Skeletal muscle satellite cell (primary cell): ENCODE data around the gene L1CAM.

ENCODE experiments used
- H3K27me3 ChIP-seq: 2 replicates; pipeline ENCODE4 v1.7.0; 2013; ENCODE audit warnings: low read length; ENCODE audit not compliant: control insufficient read depth, insufficient read depth
- H3K36me3 ChIP-seq: 2 replicates; pipeline ENCODE4 v1.7.0; 2013; ENCODE audit warnings: mild to moderate bottlenecking, control low read depth, low read length; ENCODE audit not compliant: insufficient read depth
- H3K4me1 ChIP-seq: 2 replicates; pipeline ENCODE4 v1.7.0; 2013; ENCODE audit warnings: low read length; ENCODE audit not compliant: control insufficient read depth, insufficient read depth
- H3K4me2 ChIP-seq: 2 replicates; pipeline ENCODE4 v1.7.0; 2013; ENCODE audit warnings: mild to moderate bottlenecking, low read length
- H3K4me3 ChIP-seq: 2 replicates; pipeline ENCODE4 v1.7.0; 2013; ENCODE audit warnings: low read length
- H3K9ac ChIP-seq: 2 replicates; pipeline ENCODE4 v1.7.0; 2013; ENCODE audit warnings: mild to moderate bottlenecking, low read depth, low read length, moderate library complexity
- H3K9me3 ChIP-seq: replicated peaks from 2 replicates; pipeline ENCODE4 v1.7.0; 2013; ENCODE audit warnings: mild to moderate bottlenecking, control low read depth, low read length

L1CAM gene

DNA sequence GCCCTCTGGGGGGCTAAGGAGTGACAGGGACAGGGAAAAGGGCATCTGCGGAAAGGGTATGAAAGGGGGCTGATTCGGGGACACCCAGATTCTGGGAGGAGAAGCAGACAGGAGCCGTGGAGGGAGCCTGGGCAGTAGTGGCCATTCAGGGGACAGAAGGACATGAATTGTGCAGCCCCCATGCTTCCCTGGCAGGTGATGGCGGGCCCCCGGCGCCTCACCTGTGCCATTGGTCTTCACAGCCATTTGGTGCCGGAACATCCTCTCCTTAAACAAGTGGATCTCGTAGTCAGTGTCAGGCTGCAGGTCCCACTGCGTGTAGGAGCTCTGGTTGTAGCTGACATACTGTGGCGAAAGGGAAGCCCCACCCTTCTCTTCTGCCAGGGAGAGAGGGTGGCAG lies 21.9 kb downstream of the L1CAM start:
- H3K4me2 ChIP-seq, result no peak overlapping the region
- H3K27me3 ChIP-seq, result peaks cover 11% of the 10 kb centered on the region
- H3K9ac ChIP-seq, result no peak overlapping the region
- no peaks in the 10 kb centered on the region for H3K9me3 ChIP-seq
- no peaks in the 10 kb centered on the region for H3K4me1 ChIP-seq
- no peak overlapping the region for H3K4me3 ChIP-seq
- no peaks in the 10 kb centered on the region for H3K36me3 ChIP-seq

- no peak overlapping the region for H3K9ac ChIP-seq
These were observed 22.6 kb downstream of the L1CAM start for GRCh38 chrX:153863251-153863991.

GRCh38 chrX:153862369-153863250 lies 23.4 kb downstream of the L1CAM start:
- H3K9me3 ChIP-seq, result no peaks in the 10 kb centered on the region
- H3K9ac ChIP-seq, result no peak overlapping the region
- H3K36me3 ChIP-seq, result no peaks in the 10 kb centered on the region
- H3K4me3 ChIP-seq, result no peak overlapping the region
- H3K27me3 ChIP-seq, result peaks cover 11% of the 10 kb centered on the region
- H3K4me1 ChIP-seq, result no peaks in the 10 kb centered on the region
- no peak overlapping the region for H3K4me2 ChIP-seq

More at GRCh38 chrX:153863251-153863991, 22.6 kb downstream of the L1CAM start:
- H3K27me3 ChIP-seq, result peaks cover 9% of the 10 kb centered on the region
- H3K9me3 ChIP-seq, result no peaks in the 10 kb centered on the region
- H3K4me3 ChIP-seq, result no peak overlapping the region
- no peaks in the 10 kb centered on the region for H3K4me1 ChIP-seq
- H3K4me2 ChIP-seq, result no peak overlapping the region
- H3K36me3 ChIP-seq, result no peaks in the 10 kb centered on the region

- H3K9ac ChIP-seq, result no peak overlapping the region
- no peaks in the 10 kb centered on the region for H3K4me1 ChIP-seq
- H3K9me3 ChIP-seq, result no peaks in the 10 kb centered on the region
- no peak overlapping the region for H3K4me2 ChIP-seq
- H3K36me3 ChIP-seq, result no peaks in the 10 kb centered on the region
- peaks cover 11% of the 10 kb centered on the region for H3K27me3 ChIP-seq
- H3K4me3 ChIP-seq, result no peak overlapping the region
These were observed 24.2 kb downstream of the L1CAM start for GRCh38 chrX:153861733-153862310.

DNA sequence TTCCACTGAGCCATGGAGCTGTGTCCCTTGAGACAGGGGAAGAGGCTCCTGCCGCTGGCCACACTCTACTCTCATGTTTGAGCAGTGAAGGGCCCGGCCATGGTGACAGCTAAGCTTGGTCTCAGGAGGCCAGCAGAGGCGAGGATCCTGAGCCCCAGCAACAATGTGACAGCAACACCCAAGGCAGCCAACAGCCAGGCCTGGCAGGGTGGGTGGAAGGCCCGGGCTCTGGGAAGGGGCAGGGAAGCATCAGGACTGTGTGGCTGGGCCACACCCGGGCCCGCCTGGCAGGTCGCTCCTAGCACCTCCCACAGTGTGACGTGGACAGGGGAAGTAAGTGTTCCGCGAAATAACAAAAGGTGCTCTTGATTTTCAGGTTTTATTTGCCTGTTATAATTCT lies 24.8 kb downstream of the L1CAM start:
- Histone ChIP-seq H3K9ac (no peak overlapping the region), H3K4me1 (no peaks in the 10 kb centered on the region), H3K4me2 (no peak overlapping the region), H3K4me3 (no peak overlapping the region), H3K27me3 (peaks cover 11% of the 10 kb centered on the region), H3K9me3 (no peaks in the 10 kb centered on the region), H3K36me3 (no peaks in the 10 kb centered on the region)

- Histone ChIP-seq H3K9me3 (no peaks in the 10 kb centered on the region), H3K36me3 (no peaks in the 10 kb centered on the region), H3K4me3 (no peak overlapping the region), H3K4me1 (no peaks in the 10 kb centered on the region), H3K9ac (no peak overlapping the region), H3K27me3 (peaks cover 24% of the 10 kb centered on the region), H3K4me2 (no peak overlapping the region)
These were observed 28.5 kb downstream of the L1CAM start for GRCh38 chrX:153857348-153857903.

- Histone ChIP-seq H3K27me3 (peaks cover 32% of the 10 kb centered on the region), H3K4me1 (no peaks in the 10 kb centered on the region), H3K4me3 (no peak overlapping the region)
These were observed 31.3 kb downstream of the L1CAM start for GRCh38 chrX:153854702-153855101.

DNA sequence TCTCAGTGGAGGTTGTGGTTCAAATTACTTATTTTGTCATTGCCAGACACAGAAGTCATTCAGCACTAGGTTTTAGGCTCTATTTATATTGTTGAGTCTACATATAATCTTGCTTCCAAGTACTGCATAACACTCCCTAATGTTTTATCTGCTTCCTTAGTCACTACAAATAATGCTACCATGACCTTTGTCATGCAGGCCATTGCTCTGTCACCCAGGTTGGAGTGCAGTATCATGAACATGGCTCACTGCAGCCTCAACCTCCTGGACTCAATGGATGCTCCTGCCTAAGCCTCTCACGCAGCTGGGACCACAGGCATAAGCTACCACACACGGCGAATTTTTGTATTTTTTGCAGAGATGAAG lies 32.1 kb downstream of the L1CAM start:
- Histone ChIP-seq H3K4me3 (no peak overlapping the region), H3K4me2 (no peak overlapping the region), H3K9ac (no peak overlapping the region), H3K4me1 (no peaks in the 10 kb centered on the region), H3K36me3 (no peaks in the 10 kb centered on the region), H3K27me3 (peaks cover 32% of the 10 kb centered on the region), H3K9me3 (no peaks in the 10 kb centered on the region)

More at GRCh38 chrX:153854702-153855101, 31.3 kb downstream of the L1CAM start:
- Histone ChIP-seq H3K4me2 (no peak overlapping the region), H3K9me3 (no peaks in the 10 kb centered on the region), H3K36me3 (no peaks in the 10 kb centered on the region), H3K9ac (no peak overlapping the region)

- no peak overlapping the region for H3K9ac ChIP-seq
- H3K4me1 ChIP-seq, result no peaks in the 10 kb centered on the region
- no peaks in the 10 kb centered on the region for H3K9me3 ChIP-seq
- peaks cover 29% of the 10 kb centered on the region for H3K27me3 ChIP-seq
- no peak overlapping the region for H3K4me2 ChIP-seq
- no peaks in the 10 kb centered on the region for H3K36me3 ChIP-seq
- H3K4me3 ChIP-seq, result no peak overlapping the region
These were observed 32.6 kb downstream of the L1CAM start for GRCh38 chrX:153853180-153853901.

DNA sequence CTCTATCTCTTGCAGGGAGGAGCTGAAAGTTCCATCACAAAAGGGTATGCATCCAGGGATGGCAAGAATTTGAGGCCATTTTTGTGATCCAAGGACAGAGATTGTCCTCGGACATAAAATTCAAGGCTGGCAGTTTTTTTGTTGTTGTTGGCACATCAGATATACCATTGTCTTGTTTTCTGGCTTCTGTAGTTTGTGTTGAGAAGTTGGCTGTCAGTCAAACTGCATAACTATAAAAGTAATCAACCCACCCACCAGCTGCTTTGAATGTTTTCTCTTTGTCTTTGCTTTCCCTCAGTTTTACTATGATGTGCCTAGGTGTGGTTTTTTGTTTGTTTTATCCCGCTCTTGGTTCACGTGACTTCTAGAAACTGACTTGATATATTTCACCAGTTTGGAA lies 34.0 kb downstream of the L1CAM start:
- H3K9ac ChIP-seq, result no peak overlapping the region
- H3K4me1 ChIP-seq, result no peaks in the 10 kb centered on the region
- no peaks in the 10 kb centered on the region for H3K9me3 ChIP-seq
- no peak overlapping the region for H3K4me2 ChIP-seq
- H3K36me3 ChIP-seq, result no peaks in the 10 kb centered on the region
- H3K4me3 ChIP-seq, result no peak overlapping the region
- H3K27me3 ChIP-seq, result peaks cover 28% of the 10 kb centered on the region

DNA sequence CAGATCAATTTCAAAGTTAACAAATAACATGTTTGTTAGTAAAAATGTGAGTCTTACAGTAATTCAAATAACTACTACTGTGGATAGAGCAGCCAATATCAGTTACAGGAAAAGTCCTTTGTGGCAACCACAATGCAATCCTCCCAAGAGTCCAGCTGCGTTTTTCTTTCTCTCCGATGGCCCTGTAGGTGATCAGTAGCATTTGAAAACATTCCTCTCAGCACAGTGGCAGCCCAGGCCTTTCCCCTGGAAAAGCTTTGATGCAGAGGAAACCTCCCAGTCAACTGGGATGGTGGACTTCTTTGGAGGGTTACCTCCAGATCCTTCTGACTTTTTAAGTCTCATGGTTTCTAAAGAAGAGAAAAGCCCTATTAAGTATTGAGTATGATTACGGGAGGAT lies 37.6 kb downstream of the L1CAM start:
- Histone ChIP-seq H3K9me3 (no peaks in the 10 kb centered on the region), H3K4me3 (no peak overlapping the region), H3K4me2 (no peak overlapping the region), H3K9ac (no peak overlapping the region), H3K36me3 (no peaks in the 10 kb centered on the region), H3K27me3 (peaks cover 40% of the 10 kb centered on the region), H3K4me1 (no peaks in the 10 kb centered on the region)
